ENCODE data around the gene LRRC55. TPM values are rescaled to one million over a fixed set of nuclear protein-coding genes. Genes with fewer than 3 reads are reported as not detected.

The LRRC55 gene
- total and polyA plus RNA-seq, 9 of the 15 experiments (the other 6 are each of a cell fraction or from before 2014, with no cell fraction given): not detected

- ATAC-seq: no peak
- no peak for DNase-seq (ENCODE audit: extremely low read depth in 1 of 4, low spot score in 3 of 4)
- Histone ChIP-seq H3K9ac (ENCODE audit: insufficient read depth in 1 of 2, low read depth in 2 of 2, low read length in 2 of 2) (no peak overlapping the region), H3K9me1 (ENCODE audit: control insufficient read depth, insufficient read depth, low read length) (no peaks in the 10 kb centered on the region), H4K20me1 (replicated peaks; ENCODE audit: control insufficient read depth, insufficient read depth, low read length) (no peaks in the 10 kb centered on the region), H2AFZ (ENCODE audit: low read depth, low read length) (no peak overlapping the region), H3K9me3 (replicated peaks; ENCODE audit: control insufficient read depth, insufficient read depth, low read depth, low read length) (no peaks in the 10 kb centered on the region), H3K4me2 (ENCODE audit: insufficient read depth, low read length) (no peak overlapping the region), H3K79me2 (ENCODE audit: control insufficient read depth, insufficient read depth, low read length) (no peaks in the 10 kb centered on the region), H3K4me1 (replicated peaks in 1 of 2; ENCODE audit: control insufficient read depth in 2 of 2, insufficient read depth in 2 of 2, low read length in 2 of 2) (peaks cover 4 to 8% of the 10 kb centered on the region in 2 experiments; a peak in 2 of 5 replicates), H3K36me3 (ENCODE audit: control insufficient read depth, insufficient read depth, low read length) (no peaks in the 10 kb centered on the region), H3K27ac (ENCODE audit: extremely low read depth, low read depth, low read length) (no peak overlapping the region), H3K4me3 (no peak overlapping the region), H3K27me3 (ENCODE audit: control insufficient read depth in 2 of 2, insufficient read depth in 2 of 2, low read length in 2 of 2) (peaks cover 17 to 37% of the 10 kb centered on the region in 2 experiments; a peak in 4 of 5 replicates)
- TF ChIP-seq BHLHE40 (IDR thresholded peaks at IDR 0.05; ENCODE audit: low read length): no peak
- TF ChIP-seq FOXJ3 (CRISPR knock-in tag; IDR thresholded peaks at IDR 0.05): no peak
- 3% methylated on average over 5 of the region's 7 CpGs for WGBS (ENCODE audit: insufficient coverage, low coverage, missing lambda C conversion rate)
- ChIA-PET POLR2A (interaction anchor here (1.4 kb wide), 1 partner anchor 18 kb away, joined by 3 read pairs; no protein-coding TSS in a partner anchor), CTCF (ENCODE audit: low intra/inter-chr PET ratio) (no interaction called here)
- in situ Hi-C loops (cut with MboI) (no loop called here), intact Hi-C loops (cut with micrococcal nuclease) (no loop called here)
- no peak for FAIRE-seq
- BruUV-seq (replicated peaks): no TSS peak
Observed at GRCh38 chr11:57179681-57180080, 2.1 kb upstream of the LRRC55 start.

DNA sequence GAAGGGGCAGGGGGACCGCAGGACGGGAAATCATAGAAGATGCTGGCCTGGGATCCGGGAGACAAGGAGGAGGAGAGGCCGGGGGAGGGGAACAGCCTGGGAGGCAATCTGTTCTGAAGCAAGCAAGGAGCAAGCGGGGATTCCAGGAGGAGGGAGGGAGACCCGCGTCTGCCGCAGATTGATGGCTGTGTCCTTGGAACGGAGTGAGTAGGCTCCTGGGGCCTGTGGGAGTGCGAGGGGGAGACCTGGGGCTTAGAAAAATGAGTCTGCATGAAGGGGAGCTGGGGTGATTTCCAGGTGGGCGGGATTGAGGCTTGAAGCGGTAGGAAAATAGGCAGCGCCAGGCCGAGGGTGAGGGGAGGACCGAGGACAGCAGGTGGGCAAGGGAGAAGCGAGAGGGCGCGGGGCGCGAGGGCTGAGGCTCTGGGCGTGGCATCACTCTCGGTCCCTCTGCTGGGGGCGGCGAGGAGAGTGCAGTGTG lies 1.6 kb upstream of the LRRC55 start:
- WGBS (ENCODE audit: insufficient coverage, low coverage, missing lambda C conversion rate): 20% methylated on average over 16 of the region's 24 CpGs
- DNase-seq (ENCODE audit: extremely low read depth in 1 of 4, low spot score in 3 of 4): no peak
- in situ Hi-C loops (cut with MboI): no loop called here
- Histone ChIP-seq H3K4me2 (ENCODE audit: insufficient read depth, low read length) (no peak overlapping the region), H3K27ac (ENCODE audit: extremely low read depth, low read depth, low read length) (no peak overlapping the region), H3K4me3 (no peak overlapping the region), H3K9ac (ENCODE audit: insufficient read depth in 1 of 2, low read depth in 2 of 2, low read length in 2 of 2) (no peak overlapping the region), H3K27me3 (ENCODE audit: control insufficient read depth in 2 of 2, insufficient read depth in 2 of 2, low read length in 2 of 2) (peaks cover 17 to 37% of the 10 kb centered on the region in 2 experiments; a peak in 4 of 5 replicates), H4K20me1 (replicated peaks; ENCODE audit: control insufficient read depth, insufficient read depth, low read length) (no peaks in the 10 kb centered on the region), H3K36me3 (ENCODE audit: control insufficient read depth, insufficient read depth, low read length) (no peaks in the 10 kb centered on the region), H3K9me1 (ENCODE audit: control insufficient read depth, insufficient read depth, low read length) (no peaks in the 10 kb centered on the region), H3K4me1 (replicated peaks in 1 of 2; ENCODE audit: control insufficient read depth in 2 of 2, insufficient read depth in 2 of 2, low read length in 2 of 2) (peaks cover under 1 to 8% of the 10 kb centered on the region in 2 experiments; a peak in 2 of 5 replicates), H3K9me3 (replicated peaks; ENCODE audit: control insufficient read depth, insufficient read depth, low read depth, low read length) (no peaks in the 10 kb centered on the region), H3K79me2 (ENCODE audit: control insufficient read depth, insufficient read depth, low read length) (no peaks in the 10 kb centered on the region), H2AFZ (ENCODE audit: low read depth, low read length) (no peak overlapping the region)
- CTCF ChIA-PET (ENCODE audit: low intra/inter-chr PET ratio): no interaction called here
- intact Hi-C loops (cut with micrococcal nuclease): no loop called here
- no peak for ATAC-seq
- POLR2A ChIA-PET: no interaction called here
- no TSS peak for BruUV-seq (replicated peaks)
- no peak for FAIRE-seq
- TF ChIP-seq ZNF589 (CRISPR knock-in tag; IDR thresholded peaks at IDR 0.05; ENCODE audit: low read depth) (no peak), CHD1 (IDR thresholded peaks at IDR 0.05; ENCODE audit: low read length) (no peak), CBX5 (IDR thresholded peaks at IDR 0.05; ENCODE audit: borderline replicate concordance, low read depth) (no peak), JUN (IDR thresholded peaks at IDR 0.05; ENCODE audit: borderline replicate concordance, low read depth, low read length) (no peak), JUN (CRISPR knock-in tag; IDR thresholded peaks at IDR 0.05; ENCODE audit: borderline replicate concordance) (no peak), HDAC8 (tag; IDR thresholded peaks at IDR 0.05) (no peak), ARHGAP35 (IDR thresholded peaks at IDR 0.05; ENCODE audit: partially characterized antibody) (no peak), ZNF561 (CRISPR knock-in tag; conservative IDR thresholded peaks at IDR 0.05) (no peak), MTA3 (IDR thresholded peaks at IDR 0.05; ENCODE audit: borderline replicate concordance) (no peak), ZFP36 (IDR thresholded peaks at IDR 0.05; ENCODE audit: low read depth, low read length, partially characterized antibody) (no peak), ZNF121 (CRISPR knock-in tag; conservative IDR thresholded peaks at IDR 0.05) (no peak)
- TF ChIP-seq, protein P1, sequence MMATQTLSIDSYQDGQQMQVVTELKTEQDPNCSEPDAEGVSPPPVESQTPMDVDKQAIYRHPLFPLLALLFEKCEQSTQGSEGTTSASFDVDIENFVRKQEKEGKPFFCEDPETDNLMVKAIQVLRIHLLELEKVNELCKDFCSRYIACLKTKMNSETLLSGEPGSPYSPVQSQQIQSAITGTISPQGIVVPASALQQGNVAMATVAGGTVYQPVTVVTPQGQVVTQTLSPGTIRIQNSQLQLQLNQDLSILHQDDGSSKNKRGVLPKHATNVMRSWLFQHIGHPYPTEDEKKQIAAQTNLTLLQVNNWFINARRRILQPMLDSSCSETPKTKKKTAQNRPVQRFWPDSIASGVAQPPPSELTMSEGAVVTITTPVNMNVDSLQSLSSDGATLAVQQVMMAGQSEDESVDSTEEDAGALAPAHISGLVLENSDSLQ (IDR thresholded peaks at IDR 0.05): no peak
